Activated CD8-positive, alpha-beta T cell treated with anti-CD3 and anti-CD28 coated beads, Interleukin-2, amount 10 ng/mL, durations not matched to agents 7 days and 5 days (primary cell): ENCODE data around the gene FSTL1. TPM values are rescaled to one million over a fixed set of nuclear protein-coding genes. Genes with fewer than 3 reads are reported as not detected.

Experiments
- ATAC-seq: fragments of 150-1000 bp; cut with Tn5 transposase; one replicate; pipeline ENCODE4 v1.10.0; 2021; ENCODE audit warnings: moderate library complexity
- CTCF ChIA-PET: fragments of 350-600 bp; sonication (Branson Sonifier 250); formaldehyde crosslinking; loops from one replicate; lab custom pipeline; 2021; ENCODE audit warnings: antibody characterized with exemption; lab: Charles Lee
- POLR2A ChIA-PET: fragments of 350-600 bp; sonication (Branson Sonifier 250); formaldehyde crosslinking; loops from one replicate; lab custom pipeline; 2021; ENCODE audit warnings: antibody characterized with exemption; lab: Charles Lee
- DNase-seq: peaks from one replicate; pipeline ENCODE4 v3.0.0-alpha.2; 2020
- H3K27ac Mint-ChIP-seq: one replicate; pipeline ENCODE4 v1.8.0; 2021; ENCODE audit warnings: mild to moderate bottlenecking, mixed read lengths
- H3K27me3 Mint-ChIP-seq: one replicate; pipeline ENCODE4 v1.8.0; 2021; ENCODE audit warnings: low read depth, mixed read lengths
- H3K36me3 Mint-ChIP-seq: one replicate; pipeline ENCODE4 v1.8.0; 2021; ENCODE audit warnings: low read depth, mixed read lengths
- H3K4me1 Mint-ChIP-seq: one replicate; pipeline ENCODE4 v1.8.0; 2021; ENCODE audit warnings: low read depth, mixed read lengths
- H3K4me3 Mint-ChIP-seq: one replicate; pipeline ENCODE4 v1.8.0; 2021; ENCODE audit warnings: mild to moderate bottlenecking, mixed read lengths
- H3K9me3 Mint-ChIP-seq: one replicate; pipeline ENCODE4 v1.8.0; 2022; ENCODE audit warnings: mixed read lengths; ENCODE audit not compliant: insufficient read depth
- total RNA-seq, 2 experiments: library from RNA; stranded (reverse); gene quantifications; one replicate each; pipeline ENCODE4 v1.2.3, GENCODE V29; 2021

FSTL1 gene
- total RNA-seq, 2 experiments from 2014 or later, result 0.37 to 0.50 TPM

- ATAC-seq, result no peak
- H3K9me3 Mint-ChIP-seq, result no peaks in the 10 kb centered on the region
- no peak for DNase-seq
- CTCF ChIA-PET, result interaction anchor here (0.6 kb wide), 1 partner anchor 90 kb away, joined by 3 read pairs; no protein-coding TSS in a partner anchor
- no peak overlapping the region for H3K4me3 Mint-ChIP-seq
- H3K36me3 Mint-ChIP-seq, result no peaks in the 10 kb centered on the region
- no peaks in the 10 kb centered on the region for H3K4me1 Mint-ChIP-seq
- peaks cover 7% of the 10 kb centered on the region for H3K27me3 Mint-ChIP-seq
- no peak overlapping the region for H3K27ac Mint-ChIP-seq
- POLR2A ChIA-PET, result no interaction called here
Measured at GRCh38 chr3:120477781-120478180, 27.0 kb upstream of the FSTL1 start.

- CTCF ChIA-PET, result no interaction called here
- POLR2A ChIA-PET, result no interaction called here
- no peak for ATAC-seq
- peaks cover 11% of the 10 kb centered on the region for H3K27me3 Mint-ChIP-seq
- no peaks in the 10 kb centered on the region for H3K4me1 Mint-ChIP-seq
- no peak for DNase-seq
- H3K36me3 Mint-ChIP-seq, result no peaks in the 10 kb centered on the region
- no peaks in the 10 kb centered on the region for H3K9me3 Mint-ChIP-seq
- no peak overlapping the region for H3K4me3 Mint-ChIP-seq
- H3K27ac Mint-ChIP-seq, result no peak overlapping the region
Measured at GRCh38 chr3:120475722-120476377, 25.1 kb upstream of the FSTL1 start.

GRCh38 chr3:120473896-120474675 is 23.3 kb upstream of the FSTL1 start:
- H3K4me3 Mint-ChIP-seq, result no peak overlapping the region
- H3K9me3 Mint-ChIP-seq, result no peaks in the 10 kb centered on the region
- POLR2A ChIA-PET, result no interaction called here
- no peaks in the 10 kb centered on the region for H3K4me1 Mint-ChIP-seq
- DNase-seq, result no peak
- CTCF ChIA-PET, result interaction anchor here (1.1 kb wide), 1 partner anchor 85 kb away, joined by 3 read pairs; no protein-coding TSS in a partner anchor
- H3K36me3 Mint-ChIP-seq, result no peaks in the 10 kb centered on the region
- peaks cover 8% of the 10 kb centered on the region for H3K27me3 Mint-ChIP-seq
- no peak overlapping the region for H3K27ac Mint-ChIP-seq
- no peak for ATAC-seq

GRCh38 chr3:120473389-120473788 is 22.6 kb upstream of the FSTL1 start:
- Mint-ChIP-seq H3K36me3 (no peaks in the 10 kb centered on the region), H3K27me3 (peaks cover 6% of the 10 kb centered on the region), H3K4me3 (no peak overlapping the region), H3K4me1 (no peaks in the 10 kb centered on the region), H3K27ac (no peak overlapping the region), H3K9me3 (no peaks in the 10 kb centered on the region)
- POLR2A ChIA-PET, result no interaction called here
- CTCF ChIA-PET, result no interaction called here
- no peak for DNase-seq
- ATAC-seq, result no peak

- POLR2A ChIA-PET, result no interaction called here
- no peak for DNase-seq
- CTCF ChIA-PET, result no interaction called here
- H3K27ac Mint-ChIP-seq, result no peak overlapping the region
- no peak overlapping the region for H3K4me3 Mint-ChIP-seq
- H3K27me3 Mint-ChIP-seq, result peaks cover 8% of the 10 kb centered on the region
- ATAC-seq, result no peak
- H3K36me3 Mint-ChIP-seq, result no peaks in the 10 kb centered on the region
- H3K4me1 Mint-ChIP-seq, result no peaks in the 10 kb centered on the region
- no peaks in the 10 kb centered on the region for H3K9me3 Mint-ChIP-seq
Measured at GRCh38 chr3:120472121-120472844, 21.5 kb upstream of the FSTL1 start.

GRCh38 chr3:120471643-120472042 is 20.9 kb upstream of the FSTL1 start:
- ChIA-PET CTCF (no interaction called here), POLR2A (no interaction called here)
- Mint-ChIP-seq H3K4me1 (no peaks in the 10 kb centered on the region), H3K36me3 (no peaks in the 10 kb centered on the region), H3K9me3 (no peaks in the 10 kb centered on the region), H3K4me3 (no peak overlapping the region), H3K27ac (no peak overlapping the region), H3K27me3 (peaks cover 8% of the 10 kb centered on the region)
- DNase-seq (no peak), ATAC-seq (no peak)

- Mint-ChIP-seq H3K9me3 (no peaks in the 10 kb centered on the region), H3K4me1 (no peaks in the 10 kb centered on the region), H3K4me3 (no peak overlapping the region), H3K27ac (no peak overlapping the region), H3K36me3 (no peaks in the 10 kb centered on the region), H3K27me3 (peaks cover 8% of the 10 kb centered on the region)
- DNase-seq (no peak), ATAC-seq (no peak)
- ChIA-PET CTCF (no interaction called here), POLR2A (no interaction called here)
Measured at GRCh38 chr3:120470870-120471269, 20.1 kb upstream of the FSTL1 start.

- H3K27me3 Mint-ChIP-seq, result peaks cover 8% of the 10 kb centered on the region
- CTCF ChIA-PET, result no interaction called here
- no peak overlapping the region for H3K4me3 Mint-ChIP-seq
- H3K9me3 Mint-ChIP-seq, result no peaks in the 10 kb centered on the region
- no peak for DNase-seq
- ATAC-seq, result no peak
- no peaks in the 10 kb centered on the region for H3K36me3 Mint-ChIP-seq
- POLR2A ChIA-PET, result no interaction called here
- no peaks in the 10 kb centered on the region for H3K4me1 Mint-ChIP-seq
- no peak overlapping the region for H3K27ac Mint-ChIP-seq
Measured at GRCh38 chr3:120469882-120470301, 19.1 kb upstream of the FSTL1 start.

GRCh38 chr3:120469440-120469839 is 18.6 kb upstream of the FSTL1 start:
- no peak overlapping the region for H3K27ac Mint-ChIP-seq

GRCh38 chr3:120468635-120469295 is 18.0 kb upstream of the FSTL1 start:
- ChIA-PET CTCF (no interaction called here), POLR2A (no interaction called here)
- DNase-seq (no peak), ATAC-seq (no peak)
- Mint-ChIP-seq H3K36me3 (no peaks in the 10 kb centered on the region), H3K4me1 (no peaks in the 10 kb centered on the region), H3K4me3 (no peak overlapping the region), H3K27me3 (peaks cover 8% of the 10 kb centered on the region), H3K27ac (no peak overlapping the region), H3K9me3 (no peaks in the 10 kb centered on the region)

More at GRCh38 chr3:120469440-120469839, 18.6 kb upstream of the FSTL1 start:
- peaks cover 8% of the 10 kb centered on the region for H3K27me3 Mint-ChIP-seq
- no peak for ATAC-seq
- ChIA-PET POLR2A (no interaction called here), CTCF (no interaction called here)
- no peaks in the 10 kb centered on the region for H3K4me1 Mint-ChIP-seq
- H3K4me3 Mint-ChIP-seq, result no peak overlapping the region
- DNase-seq, result no peak
- H3K9me3 Mint-ChIP-seq, result no peaks in the 10 kb centered on the region
- no peaks in the 10 kb centered on the region for H3K36me3 Mint-ChIP-seq

GRCh38 chr3:120462409-120462959 is 11.7 kb upstream of the FSTL1 start:
- ATAC-seq (no peak), DNase-seq (no peak)
- POLR2A ChIA-PET, result no interaction called here
- Mint-ChIP-seq H3K27me3 (peaks cover 11% of the 10 kb centered on the region), H3K9me3 (no peaks in the 10 kb centered on the region), H3K27ac (no peak overlapping the region), H3K4me1 (peaks cover 13% of the 10 kb centered on the region), H3K4me3 (no peak overlapping the region), H3K36me3 (no peaks in the 10 kb centered on the region)
- CTCF ChIA-PET, result interaction anchor here (2.1 kb wide), 1 partner anchor 96 kb away, joined by 5 read pairs; no protein-coding TSS in a partner anchor
